ENCODE data around the gene HNRNPA1L2.
"Not testable (repeated sequence)": the region's sequence is repeated elsewhere in the genome, so short reads cannot be mapped to it uniquely, and the experiment has no call there.

Gene HNRNPA1L2

DNA sequence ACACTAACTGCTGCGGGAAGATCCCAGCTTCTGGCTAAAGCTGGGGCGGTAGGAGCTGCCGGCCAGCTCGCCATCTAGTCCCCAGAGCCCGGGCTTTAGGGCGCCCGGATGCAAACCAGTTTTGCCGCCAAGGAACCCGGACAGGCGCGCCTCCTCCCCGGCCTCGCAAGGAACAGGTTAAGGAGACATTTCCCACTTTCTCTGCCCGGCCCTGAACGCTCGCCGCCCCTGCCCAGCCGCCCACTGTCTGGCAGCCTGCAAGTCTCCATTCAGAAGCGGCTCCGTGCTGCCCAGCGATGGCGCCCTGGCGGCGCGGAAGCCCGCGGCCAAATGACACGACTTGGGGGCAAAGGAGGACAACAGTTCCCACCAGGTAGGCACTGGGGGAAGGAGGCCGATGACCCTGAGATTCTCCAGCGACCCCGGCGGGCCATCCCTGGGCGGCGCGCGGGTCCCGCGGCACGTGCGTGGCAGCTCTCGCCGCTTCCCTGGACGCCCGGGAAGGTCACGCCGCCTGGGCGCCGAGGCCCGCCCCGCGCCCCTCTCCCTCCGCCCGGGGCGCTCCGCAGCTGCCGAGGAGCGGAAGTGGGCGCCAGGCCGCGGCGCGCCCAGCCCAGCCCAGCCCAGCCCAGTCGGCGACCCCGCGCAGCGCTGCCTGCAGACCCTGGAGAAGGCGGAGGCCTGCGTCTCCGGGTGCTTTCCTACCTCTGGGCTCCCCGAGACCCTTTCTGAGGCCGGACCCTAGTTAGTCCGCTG lies 42.2 kb upstream of the HNRNPA1L2 start:
- ATAC-seq, result peak; percentile 78
- TF ChIP-seq GLIS3 (CRISPR knock-in tag; IDR thresholded peaks at IDR 0.05), result no peak
- TF ChIP-seq, protein P1, sequence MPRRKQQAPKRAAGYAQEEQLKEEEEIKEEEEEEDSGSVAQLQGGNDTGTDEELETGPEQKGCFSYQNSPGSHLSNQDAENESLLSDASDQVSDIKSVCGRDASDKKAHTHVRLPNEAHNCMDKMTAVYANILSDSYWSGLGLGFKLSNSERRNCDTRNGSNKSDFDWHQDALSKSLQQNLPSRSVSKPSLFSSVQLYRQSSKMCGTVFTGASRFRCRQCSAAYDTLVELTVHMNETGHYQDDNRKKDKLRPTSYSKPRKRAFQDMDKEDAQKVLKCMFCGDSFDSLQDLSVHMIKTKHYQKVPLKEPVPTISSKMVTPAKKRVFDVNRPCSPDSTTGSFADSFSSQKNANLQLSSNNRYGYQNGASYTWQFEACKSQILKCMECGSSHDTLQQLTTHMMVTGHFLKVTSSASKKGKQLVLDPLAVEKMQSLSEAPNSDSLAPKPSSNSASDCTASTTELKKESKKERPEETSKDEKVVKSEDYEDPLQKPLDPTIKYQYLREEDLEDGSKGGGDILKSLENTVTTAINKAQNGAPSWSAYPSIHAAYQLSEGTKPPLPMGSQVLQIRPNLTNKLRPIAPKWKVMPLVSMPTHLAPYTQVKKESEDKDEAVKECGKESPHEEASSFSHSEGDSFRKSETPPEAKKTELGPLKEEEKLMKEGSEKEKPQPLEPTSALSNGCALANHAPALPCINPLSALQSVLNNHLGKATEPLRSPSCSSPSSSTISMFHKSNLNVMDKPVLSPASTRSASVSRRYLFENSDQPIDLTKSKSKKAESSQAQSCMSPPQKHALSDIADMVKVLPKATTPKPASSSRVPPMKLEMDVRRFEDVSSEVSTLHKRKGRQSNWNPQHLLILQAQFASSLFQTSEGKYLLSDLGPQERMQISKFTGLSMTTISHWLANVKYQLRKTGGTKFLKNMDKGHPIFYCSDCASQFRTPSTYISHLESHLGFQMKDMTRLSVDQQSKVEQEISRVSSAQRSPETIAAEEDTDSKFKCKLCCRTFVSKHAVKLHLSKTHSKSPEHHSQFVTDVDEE (CRISPR knock-in tag; IDR thresholded peaks at IDR 0.05), result no peak
- TF ChIP-seq, protein P2, sequence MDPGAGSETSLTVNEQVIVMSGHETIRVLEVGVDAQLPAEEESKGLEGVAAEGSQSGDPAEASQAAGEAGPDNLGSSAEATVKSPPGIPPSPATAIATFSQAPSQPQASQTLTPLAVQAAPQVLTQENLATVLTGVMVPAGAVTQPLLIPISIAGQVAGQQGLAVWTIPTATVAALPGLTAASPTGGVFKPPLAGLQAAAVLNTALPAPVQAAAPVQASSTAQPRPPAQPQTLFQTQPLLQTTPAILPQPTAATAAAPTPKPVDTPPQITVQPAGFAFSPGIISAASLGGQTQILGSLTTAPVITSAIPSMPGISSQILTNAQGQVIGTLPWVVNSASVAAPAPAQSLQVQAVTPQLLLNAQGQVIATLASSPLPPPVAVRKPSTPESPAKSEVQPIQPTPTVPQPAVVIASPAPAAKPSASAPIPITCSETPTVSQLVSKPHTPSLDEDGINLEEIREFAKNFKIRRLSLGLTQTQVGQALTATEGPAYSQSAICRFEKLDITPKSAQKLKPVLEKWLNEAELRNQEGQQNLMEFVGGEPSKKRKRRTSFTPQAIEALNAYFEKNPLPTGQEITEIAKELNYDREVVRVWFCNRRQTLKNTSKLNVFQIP (CRISPR knock-in tag; IDR thresholded peaks at IDR 0.05; ENCODE audit: borderline replicate concordance, low read depth), result no peak

DNA sequence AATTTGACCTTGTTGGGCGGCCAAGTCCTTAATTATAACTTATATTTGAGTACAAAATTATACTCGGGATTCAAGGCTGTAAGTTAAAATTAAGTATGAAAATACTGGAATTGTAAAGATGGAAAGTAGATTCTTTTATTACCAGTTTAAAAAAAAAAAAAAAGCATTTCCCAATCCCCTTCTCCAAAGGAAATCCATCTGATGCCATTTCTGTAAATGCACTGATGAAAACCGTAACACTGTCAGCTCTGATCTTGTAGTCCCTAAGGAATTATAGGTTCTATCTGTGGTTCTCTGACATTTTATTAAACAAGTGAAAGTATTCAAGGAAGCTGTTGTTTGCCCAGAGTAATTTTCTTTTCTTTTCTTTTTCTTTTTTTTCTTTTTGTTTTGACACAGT lies 41.6 kb upstream of the HNRNPA1L2 start:
- TF ChIP-seq SNAI2 (CRISPR knock-in tag; IDR thresholded peaks at IDR 0.05) (no peak), OSR1 (CRISPR knock-in tag; IDR thresholded peaks at IDR 0.05) (no peak), GLIS3 (CRISPR knock-in tag; IDR thresholded peaks at IDR 0.05) (no peak), ARNTL (CRISPR knock-in tag; IDR thresholded peaks at IDR 0.05; ENCODE audit: borderline replicate concordance, low read depth) (no peak)
- TF ChIP-seq, protein P3, sequence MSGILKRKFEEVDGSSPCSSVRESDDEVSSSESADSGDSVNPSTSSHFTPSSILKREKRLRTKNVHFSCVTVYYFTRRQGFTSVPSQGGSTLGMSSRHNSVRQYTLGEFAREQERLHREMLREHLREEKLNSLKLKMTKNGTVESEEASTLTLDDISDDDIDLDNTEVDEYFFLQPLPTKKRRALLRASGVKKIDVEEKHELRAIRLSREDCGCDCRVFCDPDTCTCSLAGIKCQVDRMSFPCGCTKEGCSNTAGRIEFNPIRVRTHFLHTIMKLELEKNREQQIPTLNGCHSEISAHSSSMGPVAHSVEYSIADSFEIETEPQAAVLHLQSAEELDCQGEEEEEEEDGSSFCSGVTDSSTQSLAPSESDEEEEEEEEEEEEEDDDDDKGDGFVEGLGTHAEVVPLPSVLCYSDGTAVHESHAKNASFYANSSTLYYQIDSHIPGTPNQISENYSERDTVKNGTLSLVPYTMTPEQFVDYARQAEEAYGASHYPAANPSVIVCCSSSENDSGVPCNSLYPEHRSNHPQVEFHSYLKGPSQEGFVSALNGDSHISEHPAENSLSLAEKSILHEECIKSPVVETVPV (CRISPR knock-in tag; IDR thresholded peaks at IDR 0.05), result no peak
- TF ChIP-seq, protein P4, sequence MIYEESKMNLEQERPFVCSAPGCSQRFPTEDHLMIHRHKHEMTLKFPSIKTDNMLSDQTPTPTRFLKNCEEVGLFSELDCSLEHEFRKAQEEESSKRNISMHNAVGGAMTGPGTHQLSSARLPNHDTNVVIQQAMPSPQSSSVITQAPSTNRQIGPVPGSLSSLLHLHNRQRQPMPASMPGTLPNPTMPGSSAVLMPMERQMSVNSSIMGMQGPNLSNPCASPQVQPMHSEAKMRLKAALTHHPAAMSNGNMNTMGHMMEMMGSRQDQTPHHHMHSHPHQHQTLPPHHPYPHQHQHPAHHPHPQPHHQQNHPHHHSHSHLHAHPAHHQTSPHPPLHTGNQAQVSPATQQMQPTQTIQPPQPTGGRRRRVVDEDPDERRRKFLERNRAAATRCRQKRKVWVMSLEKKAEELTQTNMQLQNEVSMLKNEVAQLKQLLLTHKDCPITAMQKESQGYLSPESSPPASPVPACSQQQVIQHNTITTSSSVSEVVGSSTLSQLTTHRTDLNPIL (CRISPR knock-in tag; IDR thresholded peaks at IDR 0.05; ENCODE audit: low read depth), result no peak
- ATAC-seq, result no peak

DNA sequence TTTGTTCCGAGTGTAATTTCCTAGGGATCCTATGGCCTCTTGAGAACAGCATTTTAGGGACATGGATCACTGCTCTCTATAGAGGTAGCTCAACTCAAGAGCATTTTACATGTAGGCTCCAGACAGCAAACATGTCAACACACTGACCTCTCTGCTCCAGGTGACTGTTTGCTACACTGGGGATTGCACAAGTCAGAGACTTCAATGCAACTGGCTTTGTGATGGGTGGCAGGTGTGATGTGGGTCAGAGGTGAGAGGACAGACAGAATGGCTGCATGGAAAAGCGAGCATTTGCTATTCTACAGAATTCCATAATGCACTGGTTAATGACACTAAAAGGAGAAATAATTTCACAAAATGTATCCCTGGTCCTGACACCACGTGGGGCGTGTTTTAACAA lies 38.9 kb upstream of the HNRNPA1L2 start:
- ATAC-seq, result not testable (repeated sequence)

DNA sequence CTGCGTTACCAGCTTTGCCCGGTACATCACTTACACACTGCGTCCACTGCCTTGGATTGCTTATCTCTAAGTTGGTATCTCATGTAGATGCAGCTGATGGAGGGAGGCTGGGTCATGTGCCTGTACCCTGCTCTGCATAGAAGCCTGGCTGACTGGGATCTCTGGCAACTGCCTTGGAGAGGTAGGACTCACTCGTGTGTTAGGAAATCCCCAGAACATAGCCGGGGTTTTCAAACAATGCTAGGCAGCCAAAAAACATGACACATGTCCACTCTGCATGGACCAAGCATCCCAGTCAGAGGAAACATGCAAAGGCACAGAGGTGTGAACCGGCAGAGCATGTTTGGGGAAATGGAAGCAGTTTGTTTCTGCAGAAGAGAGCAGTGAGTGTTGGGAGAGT lies 36.1 kb upstream of the HNRNPA1L2 start:
- not testable (repeated sequence) for ATAC-seq

DNA sequence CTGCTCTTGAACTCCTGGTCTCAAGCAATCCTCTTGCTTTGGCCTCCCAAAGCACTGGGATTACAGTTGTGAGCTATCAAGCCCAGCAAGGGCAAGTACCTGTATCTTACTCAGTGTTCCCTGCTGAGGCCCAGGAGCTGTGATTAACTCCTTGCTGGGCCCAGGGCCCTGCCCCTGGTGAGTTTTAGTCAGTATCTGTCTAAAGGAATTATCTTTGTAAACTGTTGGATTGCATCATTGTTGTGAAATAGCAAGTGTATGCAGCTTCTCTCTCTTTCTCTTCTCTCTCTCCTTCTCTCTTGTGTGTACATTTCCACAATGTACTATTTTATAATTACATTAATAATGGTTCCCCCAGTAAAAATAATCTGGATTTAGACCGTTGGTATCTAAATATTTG lies 35.4 kb upstream of the HNRNPA1L2 start:
- not testable (repeated sequence) for ATAC-seq

DNA sequence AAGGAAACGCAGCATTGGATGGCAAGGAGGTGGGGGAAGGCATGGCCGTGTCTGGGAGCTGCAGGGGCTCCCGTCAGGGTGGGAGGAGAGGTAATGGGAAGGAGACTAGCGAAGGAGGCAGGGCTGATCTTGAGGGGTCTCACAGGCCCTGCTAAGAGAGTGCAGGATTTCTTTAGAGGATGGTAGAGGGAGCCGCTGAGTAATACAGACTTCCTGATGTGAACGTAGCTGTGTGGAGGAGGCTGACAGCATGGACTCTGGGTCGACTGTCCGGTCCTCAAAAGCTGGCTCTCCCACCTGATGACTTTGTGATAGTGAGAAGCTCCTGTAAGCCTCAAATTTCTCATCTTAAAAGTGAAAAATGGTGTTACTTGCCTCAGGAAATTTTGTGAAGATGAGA lies 34.0 kb upstream of the HNRNPA1L2 start:
- peak; percentile 40; the same call in 1 of the 3 replicates for ATAC-seq

DNA sequence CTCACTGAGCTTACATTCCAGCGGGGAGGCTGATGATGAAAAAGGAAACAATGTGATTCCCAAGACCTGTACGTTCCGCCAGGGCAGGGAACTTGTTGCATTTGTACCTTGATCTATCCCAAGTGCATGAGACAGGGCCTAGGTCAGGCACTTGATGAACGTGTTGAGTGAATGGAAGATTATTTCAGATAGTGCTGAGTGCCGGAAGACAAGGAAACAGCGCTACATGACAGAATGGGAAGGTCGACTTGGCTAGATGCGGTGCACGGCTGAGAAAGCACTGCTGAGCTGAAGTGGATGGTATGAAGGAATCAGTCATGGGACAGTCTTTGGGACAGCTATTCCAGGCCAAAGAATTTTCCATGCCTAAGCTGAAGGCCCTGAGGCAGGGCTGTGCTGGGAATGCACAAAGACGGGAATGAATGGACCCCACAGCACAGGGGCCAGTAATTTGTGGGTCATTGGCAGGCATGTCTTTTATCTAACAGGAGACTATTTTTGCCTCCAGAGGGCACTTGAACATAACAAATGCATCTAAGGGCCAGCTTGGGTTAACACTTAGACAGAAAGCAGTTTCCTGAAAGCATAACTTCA lies 33.1 kb upstream of the HNRNPA1L2 start:
- ATAC-seq, result peak; percentile 94

DNA sequence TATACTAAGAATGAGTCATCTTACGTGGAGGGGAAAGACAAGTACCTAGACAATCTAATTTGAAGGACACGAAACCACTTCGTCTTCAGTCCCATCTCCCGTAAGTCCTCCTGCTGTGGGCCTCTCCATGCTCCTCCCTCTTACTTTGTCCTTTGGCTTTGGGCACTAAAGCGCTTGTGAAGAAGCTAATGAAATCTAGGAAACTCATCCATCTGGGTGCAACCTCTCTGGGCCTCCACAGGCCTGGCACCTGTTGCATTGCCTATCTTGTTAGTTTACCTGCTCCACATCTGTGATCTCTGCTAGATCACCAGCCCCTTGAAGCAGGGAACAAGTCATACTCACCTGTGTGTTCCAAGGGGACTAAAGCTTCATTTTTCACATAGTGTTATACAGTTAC lies 32.1 kb upstream of the HNRNPA1L2 start:
- ATAC-seq, result not testable (repeated sequence)

DNA sequence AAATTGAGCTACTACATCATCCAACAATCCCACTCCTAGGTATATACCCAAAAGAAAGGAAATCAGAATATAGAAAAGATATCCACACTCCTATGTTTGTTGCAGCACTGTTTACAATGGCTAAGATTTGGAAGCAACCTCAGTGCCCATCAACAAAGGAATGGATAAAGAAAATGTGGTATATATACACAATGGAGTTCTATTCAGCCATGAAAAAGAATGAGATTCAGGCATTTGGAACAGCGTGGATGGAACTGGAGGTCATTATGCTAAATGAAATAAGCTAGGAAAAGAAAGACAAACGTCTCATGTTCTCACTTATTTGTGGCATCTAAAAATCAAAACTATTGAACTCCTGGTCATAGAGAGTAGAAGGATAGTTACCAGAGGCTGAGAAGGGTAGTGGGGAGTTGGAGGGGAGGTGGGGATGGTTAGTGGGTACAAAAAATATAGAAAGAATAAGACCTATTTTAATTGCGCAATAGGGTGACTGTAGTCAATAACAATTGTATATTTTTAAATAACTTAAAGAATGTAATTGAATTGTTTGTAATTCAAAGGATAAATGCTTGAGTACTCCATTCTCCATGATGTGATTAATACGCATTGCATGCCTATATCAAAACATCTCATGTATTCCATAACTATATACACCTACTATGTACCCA lies 27.0 kb upstream of the HNRNPA1L2 start:
- ATAC-seq, result no peak

More for the DNA sequence above, 27.0 kb upstream of the HNRNPA1L2 start:
- no peak for TF ChIP-seq GLIS3 (CRISPR knock-in tag; IDR thresholded peaks at IDR 0.05)
- peak; percentile 60; the same call in 1 of the 2 replicates for TF ChIP-seq ZNF8 (CRISPR knock-in tag; IDR thresholded peaks at IDR 0.05)
- no peak for TF ChIP-seq ESRRG (CRISPR knock-in tag; IDR thresholded peaks at IDR 0.05)

Measured in SK-N-SH treated with all-trans-retinoic acid at 6 μM for 48 hours (cell line).